CD4-positive, alpha-beta T cell (primary cell): ENCODE measurements around the gene ZEB1. TPM values are rescaled to one million over a fixed set of nuclear protein-coding genes. Genes with fewer than 3 reads are reported as not detected.

Experiments used
- ATAC-seq: fragments of 200-7000 bp; cut with Tn5 transposase; one replicate; pipeline ENCODE4 v1.10.0; 2022; ENCODE audit warnings: mild to moderate bottlenecking; ENCODE audit not compliant: poor library complexity
- CTCF ChIA-PET: fragments of 350-600 bp; sonication (Branson Sonifier 250); formaldehyde crosslinking; loops from one replicate; lab custom pipeline; 2021; ENCODE audit warnings: antibody characterized with exemption, inconsistent platforms; lab: Charles Lee
- POLR2A ChIA-PET: fragments of 350-600 bp; sonication (Branson Sonifier 250); formaldehyde crosslinking; loops from one replicate; lab custom pipeline; 2021; ENCODE audit warnings: antibody characterized with exemption, inconsistent platforms; lab: Charles Lee
- DNase-seq, 14 experiments: peaks; one replicate each; pipeline ENCODE4 v3.0.0-alpha.2; 2013 to 2020; ENCODE audit warnings: mixed read lengths in 2 of 14
- H3K27ac ChIP-seq, 2 donors: one replicate each; pipeline versions ENCODE4 v1.5.1 to v1.7.0; 2013; ENCODE audit warnings: low read length in 2 of 2, low read depth in 1 of 2, mild to moderate bottlenecking in 1 of 2
- H3K27me3 ChIP-seq, 2 experiments: 1 replicate in 1 of 2; 2 replicates in 1 of 2; pipeline versions ENCODE4 v1.6.1 to v1.7.0; 2013; ENCODE audit warnings: low read length in 2 of 2, control low read depth in 1 of 2, mild to moderate bottlenecking in 1 of 2, moderate library complexity in 1 of 2; ENCODE audit not compliant: insufficient read depth in 2 of 2, control insufficient read depth in 1 of 2
- H3K36me3 ChIP-seq: one replicate; pipeline ENCODE4 v1.6.1; 2013; ENCODE audit warnings: low read length, control low read depth; ENCODE audit not compliant: insufficient read depth
- H3K4me1 ChIP-seq: one replicate; pipeline ENCODE4 v1.6.1; 2013; ENCODE audit warnings: low read length, control low read depth; ENCODE audit not compliant: insufficient read depth
- H3K4me3 ChIP-seq: one replicate; pipeline ENCODE4 v1.5.1; 2013; ENCODE audit warnings: mild to moderate bottlenecking, low read length, moderate library complexity
- H3K9me3 ChIP-seq, 2 experiments: 1 replicate in 1 of 2; 2 replicates in 1 of 2; pipeline versions ENCODE4 v1.6.1 to v1.7.0; 2013; ENCODE audit warnings: low read length in 2 of 2, mild to moderate bottlenecking in 2 of 2, control low read depth in 1 of 2, moderate library complexity in 1 of 2; ENCODE audit not compliant: control insufficient read depth in 1 of 2, insufficient read depth in 1 of 2
- H3K27ac Mint-ChIP-seq: one replicate; pipeline ENCODE4 v1.8.0; 2020; ENCODE audit warnings: mixed read lengths
- H3K27me3 Mint-ChIP-seq: one replicate; pipeline ENCODE4 v1.8.0; 2021; ENCODE audit warnings: mixed read lengths
- H3K36me3 Mint-ChIP-seq: one replicate; pipeline ENCODE4 v1.8.0; 2021; ENCODE audit warnings: low read depth, mixed read lengths
- H3K4me1 Mint-ChIP-seq: one replicate; pipeline ENCODE4 v1.8.0; 2021; ENCODE audit warnings: low read depth, mixed read lengths
- H3K4me3 Mint-ChIP-seq: one replicate; pipeline ENCODE4 v1.8.0; 2020; ENCODE audit warnings: mild to moderate bottlenecking, mixed read lengths
- H3K9me3 Mint-ChIP-seq: one replicate; pipeline ENCODE4 v1.8.0; 2020; ENCODE audit warnings: mixed read lengths
- CTCF ChIP-seq: fragments of 200-600 bp; IDR thresholded peaks from one replicate; pipeline ENCODE4 v1.8.0; 2022; ENCODE audit warnings: antibody characterized with exemption, mild to moderate bottlenecking
- intact Hi-C, 2 experiments: fragments of 100-400 bp; cut with DNase I in 1 of 2; cut with micrococcal nuclease in 1 of 2; formaldehyde crosslinking; loops; one replicate each; pipeline versions ENCODE4 v1.15.1 to v1.9.0; 2023 to 2025; cut with DNase I, micrococcal nuclease
- total RNA-seq, 174 experiments: library from RNA in 2 of 174; stranded (reverse) in 2 of 174; gene quantifications; one replicate each; pipeline ENCODE4 v1.2.3 and lab custom pipeline; 2021 to 2026

The ZEB1 gene
- total RNA-seq, 2 experiments from 2014 or later, result 132 to 134 TPM

GRCh38 chr10:31280972-31281371 is 38.0 kb upstream of the ZEB1 start:
- Histone ChIP-seq H3K4me3 (no peak overlapping the region), H3K27me3 (no peaks in the 10 kb centered on the region), H3K4me1 (no peaks in the 10 kb centered on the region), H3K27ac (no peak overlapping the region), H3K9me3 (peaks cover 0 to 3% of the 10 kb centered on the region in 2 experiments), H3K36me3 (no peaks in the 10 kb centered on the region)
- H3K4me1 Mint-ChIP-seq, result no peaks in the 10 kb centered on the region
- no peak for TF ChIP-seq CTCF
- no peaks in the 10 kb centered on the region for H3K36me3 Mint-ChIP-seq
- H3K27me3 Mint-ChIP-seq, result no peaks in the 10 kb centered on the region
- POLR2A ChIA-PET, result no interaction called here
- intact Hi-C loops, result no loop called here
- no peak for ATAC-seq
- no peaks in the 10 kb centered on the region for H3K9me3 Mint-ChIP-seq
- no peak overlapping the region for H3K27ac Mint-ChIP-seq
- no peak for DNase-seq
- CTCF ChIA-PET, result no interaction called here
- H3K4me3 Mint-ChIP-seq, result no peak overlapping the region

GRCh38 chr10:31288001-31288400 is 31.0 kb upstream of the ZEB1 start:
- TF ChIP-seq CTCF, result no peak
- no peaks in the 10 kb centered on the region for H3K36me3 Mint-ChIP-seq
- CTCF ChIA-PET, result no interaction called here
- Histone ChIP-seq H3K27ac (no peak overlapping the region), H3K4me1 (no peaks in the 10 kb centered on the region), H3K27me3 (no peaks in the 10 kb centered on the region), H3K36me3 (no peaks in the 10 kb centered on the region), H3K9me3 (no peaks in the 10 kb centered on the region), H3K4me3 (no peak overlapping the region)
- no peak overlapping the region for H3K27ac Mint-ChIP-seq
- POLR2A ChIA-PET, result no interaction called here
- H3K9me3 Mint-ChIP-seq, result no peaks in the 10 kb centered on the region
- H3K4me1 Mint-ChIP-seq, result no peaks in the 10 kb centered on the region
- intact Hi-C loops, result no loop called here
- H3K4me3 Mint-ChIP-seq, result no peak overlapping the region
- DNase-seq, result no peak
- no peaks in the 10 kb centered on the region for H3K27me3 Mint-ChIP-seq
- no peak for ATAC-seq

- Histone ChIP-seq H3K27ac (no peak overlapping the region), H3K4me3 (no peak overlapping the region), H3K9me3 (no peaks in the 10 kb centered on the region), H3K4me1 (no peaks in the 10 kb centered on the region), H3K36me3 (no peaks in the 10 kb centered on the region), H3K27me3 (no peaks in the 10 kb centered on the region)
- H3K27me3 Mint-ChIP-seq, result no peaks in the 10 kb centered on the region
- DNase-seq (no peak), ATAC-seq (no peak)
- no peaks in the 10 kb centered on the region for H3K9me3 Mint-ChIP-seq
- no peaks in the 10 kb centered on the region for H3K36me3 Mint-ChIP-seq
- ChIA-PET CTCF (interaction anchor here (0.7 kb wide), 1 partner anchor 590 kb away, joined by 4 read pairs; no protein-coding TSS in a partner anchor), POLR2A (no interaction called here)
- intact Hi-C loops, result no loop called here
- H3K4me3 Mint-ChIP-seq, result no peak overlapping the region
- H3K27ac Mint-ChIP-seq, result no peak overlapping the region
- H3K4me1 Mint-ChIP-seq, result no peaks in the 10 kb centered on the region
- TF ChIP-seq CTCF, result no peak
These were observed 30.1 kb upstream of the ZEB1 start for GRCh38 chr10:31288962-31289361.
